GM19372 (cell line): Measurements from ENCODE around the gene INSL3.
"Not testable (repeated sequence)": the region's sequence is repeated elsewhere in the genome, so short reads cannot be mapped to it uniquely, and the experiment has no call there.

Experiments
- ATAC-seq: cut with Tn5 transposase; IDR thresholded peaks from one replicate; pipeline ENCODE4 v1.9.1; 2021; ENCODE audit warnings: mild to moderate bottlenecking, low read depth, moderate library complexity; ENCODE audit not compliant: unreplicated experiment

INSL3 gene

GRCh38 chr19:17826508-17827056 lies 5.3 kb upstream of the INSL3 start:
- no peak for ATAC-seq

- no peak for ATAC-seq
Measured at GRCh38 chr19:17824339-17824738, 3.0 kb upstream of the INSL3 start.

GRCh38 chr19:17817668-17818363 lies 3.5 kb downstream of the INSL3 start:
- ATAC-seq = no peak

GRCh38 chr19:17812099-17812498 lies 9.2 kb downstream of the INSL3 start:
- ATAC-seq = no peak

- no peak for ATAC-seq
Measured at GRCh38 chr19:17811681-17812080, 9.6 kb downstream of the INSL3 start.

- no peak for ATAC-seq
Measured at GRCh38 chr19:17811103-17811502, 10.2 kb downstream of the INSL3 start.

GRCh38 chr19:17807731-17808316 lies 13.5 kb downstream of the INSL3 start:
- no peak for ATAC-seq

GRCh38 chr19:17806945-17807344 lies 14.4 kb downstream of the INSL3 start:
- no peak for ATAC-seq

GRCh38 chr19:17805427-17805826 lies 15.9 kb downstream of the INSL3 start:
- no peak for ATAC-seq

- ATAC-seq = no peak
Measured at GRCh38 chr19:17803264-17803896, 17.9 kb downstream of the INSL3 start.

GRCh38 chr19:17802137-17802858 lies 19.0 kb downstream of the INSL3 start:
- no peak for ATAC-seq

- ATAC-seq = not testable (repeated sequence)
Measured at GRCh38 chr19:17798599-17798998, 22.7 kb downstream of the INSL3 start.

- no peak for ATAC-seq
Measured at GRCh38 chr19:17797424-17798201, 23.7 kb downstream of the INSL3 start.

GRCh38 chr19:17796838-17797423 lies 24.4 kb downstream of the INSL3 start:
- ATAC-seq = no peak

- no peak for ATAC-seq
Measured at GRCh38 chr19:17796013-17796837, 25.1 kb downstream of the INSL3 start.

- ATAC-seq = no peak
Measured at GRCh38 chr19:17795495-17795856, 25.8 kb downstream of the INSL3 start.

- no peak for ATAC-seq
Measured at GRCh38 chr19:17794731-17795494, 26.4 kb downstream of the INSL3 start, which contains the start of gene B3GNT3. B3GNT3 (plus strand) TSS chr19:17795138; CDS start chr19:17807808, 12,670 bp downstream.

GRCh38 chr19:17794412-17794730 lies 26.9 kb downstream of the INSL3 start:
- ATAC-seq = no peak
